GDM1 (cell line): Measurements from ENCODE around the gene STPG2.

Source experiments
- DNase-seq: peaks from one replicate; lab custom pipeline; 2025; lab: John Stamatoyannopoulos, UW

STPG2 gene

DNA sequence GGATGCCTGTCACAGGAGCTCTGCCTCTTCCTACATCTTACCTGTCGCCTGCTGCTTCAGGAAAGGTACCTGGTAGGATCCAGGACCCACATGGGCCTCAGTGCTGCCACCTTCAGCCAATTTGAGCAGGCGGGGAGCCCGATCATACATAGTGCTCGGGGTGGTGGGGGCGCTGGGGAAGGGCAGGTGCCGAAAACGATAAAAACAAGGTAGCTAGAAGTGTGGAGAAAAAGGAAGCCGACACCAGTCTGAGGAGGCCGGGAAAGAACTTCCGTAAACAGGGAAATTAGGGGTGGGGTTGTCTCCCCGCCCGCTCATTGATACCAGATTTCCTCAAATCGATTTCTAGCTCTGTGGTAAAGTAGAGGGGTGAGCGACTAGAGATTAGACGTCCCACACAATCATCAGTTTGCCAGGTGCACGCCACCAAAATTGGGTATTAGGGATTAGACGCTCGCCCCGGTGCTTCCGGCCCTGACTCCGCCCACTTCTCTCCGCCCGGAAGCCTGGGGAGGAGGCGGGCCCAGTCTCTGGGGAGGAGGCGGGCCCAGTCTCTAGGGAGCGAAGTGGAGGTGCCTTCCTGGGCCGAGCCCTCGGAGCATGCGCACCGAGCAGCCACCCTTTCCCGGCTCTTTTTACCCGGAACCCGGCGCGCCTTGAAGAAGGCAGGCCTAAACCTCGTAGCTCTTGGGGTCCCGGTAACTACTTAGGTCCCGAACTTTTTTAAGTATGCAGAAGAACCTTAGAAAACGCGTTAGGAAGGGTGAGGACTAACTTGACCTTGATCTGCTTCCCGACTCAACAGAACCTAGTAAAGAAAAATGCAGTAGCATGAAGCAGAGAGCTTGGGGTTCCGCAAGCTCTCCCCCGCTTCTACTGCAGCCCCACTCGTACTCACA lies at the start of gene STPG2:
STPG2 (minus strand) TSS at position 476 of the 899 bp plus-strand sequence.
- no peak for DNase-seq

DNA sequence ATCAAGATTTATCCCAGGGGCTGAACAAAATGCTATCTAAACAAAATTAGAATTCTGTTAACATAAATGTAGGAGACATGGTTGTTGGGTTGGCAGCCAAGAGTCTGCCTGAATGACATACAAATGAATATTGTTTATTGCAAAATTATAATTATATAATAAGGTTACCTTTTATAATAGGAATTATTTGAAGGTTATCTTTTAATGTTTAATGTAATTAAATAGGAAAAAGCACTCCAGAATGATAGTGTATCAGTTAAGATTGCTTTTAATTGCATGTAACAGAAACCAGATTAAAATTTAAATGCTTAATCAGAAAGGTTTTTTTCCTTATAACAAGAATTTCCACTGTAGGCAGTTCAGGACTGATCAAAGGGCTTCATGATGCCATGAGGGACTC lies 42.0 kb upstream of the STPG2 start:
- DNase-seq: no peak

DNA sequence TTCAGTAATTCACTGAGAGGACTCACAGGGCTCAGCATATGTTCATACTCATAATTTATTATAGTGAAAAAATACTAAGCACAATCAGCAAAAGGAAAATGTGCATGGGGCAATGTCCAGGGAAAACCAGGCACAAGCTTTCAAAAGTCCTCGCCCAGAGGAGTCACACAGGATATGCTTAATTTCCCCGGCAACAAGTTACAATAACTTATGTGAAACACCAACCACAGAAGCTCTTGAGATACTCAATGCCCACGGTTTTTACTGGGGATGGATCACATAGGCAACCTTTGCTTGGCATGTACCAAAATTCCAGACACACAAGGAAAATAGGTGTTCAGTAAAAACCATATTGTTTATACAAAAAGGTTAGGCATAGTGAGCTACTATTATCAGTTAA lies 38.5 kb upstream of the STPG2 start:
- DNase-seq: no peak

DNA sequence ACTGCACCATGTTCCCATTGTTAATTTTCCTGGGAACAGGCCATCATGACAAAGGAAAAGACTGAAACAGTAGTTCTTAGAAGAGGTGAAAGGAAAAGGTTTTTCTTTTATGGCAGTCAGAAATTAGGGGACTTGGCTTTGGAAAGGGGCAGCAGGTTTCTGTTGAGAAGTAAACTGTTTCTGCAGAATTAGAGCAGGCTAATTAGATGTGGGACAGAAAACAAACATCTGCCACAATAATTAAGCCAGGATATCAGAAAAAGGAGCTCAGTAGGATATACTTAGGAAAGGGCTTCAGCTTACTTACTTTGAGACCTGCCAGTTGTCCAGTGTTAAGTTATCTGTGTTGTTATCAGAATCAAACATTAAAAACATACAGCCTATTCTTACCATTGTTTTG lies 36.7 kb upstream of the STPG2 start:
- DNase-seq: no peak

DNA sequence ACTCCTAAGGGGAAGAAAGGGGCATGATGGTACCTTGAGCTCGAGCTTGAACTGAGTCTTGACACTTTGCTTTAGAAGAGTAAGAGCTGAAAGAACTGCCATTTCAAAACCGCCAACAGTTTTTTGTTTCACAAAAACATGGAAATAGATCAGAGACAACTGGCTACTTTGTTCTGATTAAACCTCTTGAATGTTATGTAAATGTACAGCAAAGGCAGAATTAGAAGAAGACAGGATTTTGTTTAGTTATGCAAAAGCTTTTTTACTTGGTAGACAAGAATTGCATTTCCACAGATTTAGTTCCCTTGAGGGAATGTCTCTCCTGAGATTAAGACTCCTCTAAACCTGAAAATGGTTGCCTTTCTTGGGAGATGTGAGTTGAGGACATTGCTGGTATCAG lies 33.3 kb upstream of the STPG2 start:
- no peak for DNase-seq

DNA sequence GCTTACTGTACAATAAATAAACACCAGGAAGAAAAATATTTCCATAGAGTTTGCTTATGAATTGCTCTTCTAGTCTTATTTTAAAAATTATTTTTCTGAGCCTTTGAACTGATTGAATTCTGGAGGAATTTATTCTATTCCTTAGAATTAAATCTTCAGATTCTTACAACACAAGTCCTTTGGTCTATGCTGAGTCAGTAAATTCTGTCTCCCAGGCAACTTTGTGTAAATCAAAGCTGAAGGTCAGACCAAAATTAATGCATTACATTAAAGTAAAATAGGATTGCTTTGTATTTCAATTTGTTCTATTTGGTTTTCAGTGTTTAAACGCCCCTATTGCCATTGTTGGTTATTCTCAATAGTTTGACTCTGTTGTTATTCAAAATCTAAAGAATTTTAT lies 26.8 kb upstream of the STPG2 start:
- no peak for DNase-seq

DNA sequence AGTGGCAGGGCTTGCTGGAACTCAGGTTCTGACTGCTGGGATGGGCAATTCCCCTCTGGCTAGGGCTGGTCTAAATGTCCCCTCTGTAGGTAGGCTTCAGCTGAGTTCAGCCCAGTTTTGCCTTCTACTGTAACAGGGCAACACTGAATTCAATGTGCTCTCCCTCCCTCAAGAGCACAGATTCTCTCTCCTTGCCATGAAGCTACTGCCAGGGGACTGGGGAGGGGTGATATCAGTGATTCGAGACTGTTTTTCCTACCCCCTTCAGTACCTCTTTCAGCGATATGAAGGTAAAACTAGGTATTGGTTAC lies 23.4 kb upstream of the STPG2 start:
- no peak for DNase-seq

DNA sequence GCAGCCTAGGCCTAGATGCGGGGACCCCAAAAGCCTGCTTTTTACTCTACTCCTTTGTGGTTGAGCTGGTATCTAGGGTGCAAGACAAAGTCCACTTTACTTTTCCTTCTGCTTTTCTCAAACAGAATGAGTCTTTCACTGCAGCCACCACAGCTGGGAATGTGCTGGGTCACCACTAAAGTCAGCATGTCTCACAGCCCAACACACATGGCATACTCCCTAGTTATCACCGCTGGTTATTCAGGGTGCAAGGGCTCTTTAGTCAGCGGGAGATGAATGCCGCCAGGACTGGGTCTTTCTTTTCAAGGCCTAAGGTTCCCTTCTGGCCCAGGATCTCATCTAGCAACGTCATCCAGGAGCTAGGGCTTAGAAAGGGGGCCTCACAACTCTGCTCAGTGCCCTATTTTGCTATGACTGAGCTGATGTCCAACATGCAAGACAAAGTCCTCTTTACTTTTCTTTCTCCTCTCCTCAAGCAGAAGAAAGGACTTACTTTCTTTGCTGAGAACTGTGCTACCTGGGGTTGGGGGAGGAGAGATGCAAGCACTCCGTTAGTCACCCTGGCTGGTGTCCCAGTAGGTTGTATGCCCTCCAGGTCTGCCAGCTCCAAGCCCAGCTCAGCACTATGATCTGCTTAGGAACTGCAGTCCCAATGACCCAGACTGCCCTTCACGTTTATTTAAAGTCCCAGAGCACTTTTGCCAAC lies 22.9 kb upstream of the STPG2 start:
- DNase-seq: no peak

DNA sequence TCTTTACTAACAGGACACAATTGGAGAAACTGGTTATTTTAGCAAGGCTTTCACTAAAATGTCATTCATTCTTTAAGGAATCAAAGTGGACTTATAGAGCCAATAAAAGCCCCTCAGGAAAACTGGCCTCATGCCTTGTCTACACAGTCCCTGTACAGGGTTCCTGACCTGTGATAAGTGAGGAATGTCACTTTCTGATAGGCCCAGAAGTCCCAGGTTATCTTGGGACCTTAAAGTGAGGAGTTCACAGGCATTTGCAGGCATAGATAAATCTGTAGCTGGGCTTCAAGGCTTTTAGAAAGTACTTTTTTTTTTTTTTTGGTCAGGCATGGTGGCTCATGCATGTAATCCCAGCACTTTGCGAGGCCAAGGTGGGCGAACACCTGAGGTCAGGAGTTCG lies 19.4 kb upstream of the STPG2 start:
- DNase-seq: no peak

DNA sequence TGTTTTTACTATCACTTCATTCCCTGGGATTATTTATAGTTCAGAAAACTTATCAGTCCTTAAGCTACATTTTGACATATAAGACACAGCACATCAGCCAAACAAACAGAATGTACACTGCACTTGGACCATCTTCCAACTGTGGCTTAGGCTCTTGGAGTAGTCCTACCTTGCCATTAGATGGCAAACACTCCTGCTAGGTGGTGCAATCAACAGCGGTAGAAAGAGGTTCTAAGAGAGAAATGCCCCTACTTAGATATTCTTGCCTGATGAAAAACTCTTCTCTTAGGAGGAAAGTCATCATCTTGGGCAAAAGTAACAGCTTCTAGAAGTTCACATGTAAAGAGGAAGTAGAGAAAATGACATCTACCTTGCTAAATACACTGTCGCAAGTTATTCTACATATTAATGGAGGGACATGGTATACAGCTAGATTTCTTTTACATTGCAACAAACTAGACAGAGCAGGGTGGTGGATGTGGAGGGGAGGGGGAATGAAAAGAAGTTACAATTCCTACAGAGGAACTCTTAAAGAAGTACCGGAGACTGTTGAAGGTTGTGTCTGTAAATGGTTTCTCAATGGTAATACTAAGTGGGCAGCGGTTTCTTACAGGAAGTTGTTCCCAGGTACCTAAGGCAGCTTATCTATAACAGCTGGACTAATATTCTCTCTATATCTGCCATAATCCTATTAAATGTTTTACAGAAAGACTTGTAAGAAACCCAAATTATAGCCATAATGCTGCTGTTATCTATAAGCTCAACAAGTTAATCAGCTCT lies 8.1 kb upstream of the STPG2 start:
- DNase-seq: no peak

DNA sequence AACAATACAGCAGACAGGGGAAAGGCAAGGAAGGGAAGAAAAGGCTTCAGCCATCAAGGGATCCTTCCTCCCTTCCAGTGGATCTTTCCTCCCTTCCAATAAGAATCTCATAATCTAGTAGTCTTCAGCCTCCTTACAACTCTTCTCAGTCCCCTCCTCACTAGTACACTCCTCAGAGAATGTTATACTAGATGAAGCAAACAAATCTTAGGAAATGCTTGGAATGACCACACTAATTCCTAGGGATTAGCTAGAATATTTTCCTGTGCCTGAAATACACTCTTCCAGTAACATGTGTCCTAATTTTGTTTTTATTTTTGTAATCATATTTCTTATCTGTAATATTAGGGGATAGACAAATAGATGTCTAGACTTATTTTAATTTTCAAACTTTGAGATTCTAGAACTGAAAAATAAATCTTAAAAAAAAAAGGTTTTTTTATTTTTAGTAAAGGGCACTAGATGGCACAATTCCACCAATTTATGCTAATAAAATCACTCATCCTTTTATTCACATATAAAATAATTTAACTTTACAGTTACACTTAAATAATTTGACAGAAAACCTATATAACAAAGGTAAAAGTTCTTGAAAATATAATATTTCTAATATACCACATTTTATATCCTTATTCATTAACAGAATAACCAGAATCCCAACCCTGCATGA lies 7.0 kb upstream of the STPG2 start:
- DNase-seq: no peak

DNA sequence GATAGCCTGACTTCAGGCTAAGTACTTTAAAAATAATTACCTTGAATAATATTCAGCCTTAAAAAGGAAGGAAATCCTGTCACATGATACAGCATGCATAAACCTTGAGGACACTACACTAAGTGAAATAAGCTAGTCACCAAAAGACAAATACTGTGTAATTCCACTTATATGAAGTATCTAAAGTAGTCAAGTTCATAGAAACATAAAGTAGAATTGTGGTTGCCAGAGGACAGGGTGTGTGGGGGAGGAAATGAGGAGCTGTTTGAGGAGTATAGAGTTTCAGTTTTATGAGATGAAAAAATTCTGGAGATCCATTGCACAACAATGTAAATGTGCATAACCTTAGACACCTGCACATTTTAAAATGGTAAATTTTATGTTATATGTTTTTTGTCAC lies 5.6 kb upstream of the STPG2 start:
- DNase-seq: no peak

DNA sequence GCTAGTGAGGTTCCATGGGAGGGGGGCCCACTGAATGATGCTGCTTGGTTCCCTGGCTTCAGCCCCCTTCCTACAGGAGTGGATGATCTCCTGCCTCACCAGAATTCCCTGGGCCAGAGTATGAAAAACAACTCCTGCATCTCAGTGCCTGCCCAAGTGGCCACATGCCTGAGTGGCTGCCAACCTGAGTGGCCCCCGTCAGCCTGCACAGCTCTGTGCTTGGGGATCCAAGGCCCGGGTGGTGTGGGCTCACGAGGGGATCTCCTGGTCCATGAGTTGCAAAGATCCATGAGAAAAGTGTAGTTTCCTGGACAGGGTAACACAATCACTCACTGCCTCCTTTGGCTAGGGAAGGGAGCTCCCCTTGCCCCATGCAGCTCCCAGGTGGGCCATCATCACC lies 17.1 kb downstream of the STPG2 start:
- DNase-seq: no peak

DNA sequence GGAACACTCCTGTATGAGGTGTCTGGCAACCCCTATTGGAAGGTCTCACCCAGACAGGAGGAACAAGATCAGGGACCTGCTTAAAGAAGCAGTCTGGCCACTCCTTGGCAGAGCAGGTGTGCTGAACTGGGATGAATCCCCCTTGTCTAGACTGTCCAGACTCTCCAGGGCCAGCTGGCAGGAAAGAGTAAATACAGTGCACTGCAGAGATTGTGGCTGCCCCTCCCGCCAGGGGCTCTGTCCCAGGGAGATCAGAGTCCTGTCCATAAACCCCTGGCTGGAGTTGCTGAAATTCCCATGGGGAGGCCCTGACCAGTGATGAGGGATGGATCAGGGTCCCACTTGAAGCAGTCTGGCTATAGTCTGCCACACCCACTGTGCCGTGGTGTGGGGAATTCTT lies 17.7 kb downstream of the STPG2 start:
- no peak for DNase-seq

DNA sequence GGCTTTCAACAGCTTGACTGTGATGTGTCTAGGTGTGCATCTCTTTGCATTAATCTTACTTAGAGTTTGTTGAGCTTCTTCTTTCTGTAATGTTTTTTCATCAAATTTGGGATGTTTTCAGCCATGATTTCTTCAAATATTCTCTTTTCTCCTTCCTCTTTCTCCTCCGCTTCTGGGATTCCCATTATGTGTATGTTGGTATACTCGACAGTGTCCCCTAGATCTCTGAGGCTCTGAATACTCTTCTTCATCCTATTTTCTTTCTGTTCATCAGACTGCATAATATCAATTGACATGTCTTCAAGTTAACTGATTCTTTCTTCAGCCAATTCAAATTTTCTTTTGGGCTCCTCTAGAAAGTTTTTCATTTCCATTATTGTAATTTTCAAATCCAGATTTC lies 25.9 kb downstream of the STPG2 start:
- no peak for DNase-seq

DNA sequence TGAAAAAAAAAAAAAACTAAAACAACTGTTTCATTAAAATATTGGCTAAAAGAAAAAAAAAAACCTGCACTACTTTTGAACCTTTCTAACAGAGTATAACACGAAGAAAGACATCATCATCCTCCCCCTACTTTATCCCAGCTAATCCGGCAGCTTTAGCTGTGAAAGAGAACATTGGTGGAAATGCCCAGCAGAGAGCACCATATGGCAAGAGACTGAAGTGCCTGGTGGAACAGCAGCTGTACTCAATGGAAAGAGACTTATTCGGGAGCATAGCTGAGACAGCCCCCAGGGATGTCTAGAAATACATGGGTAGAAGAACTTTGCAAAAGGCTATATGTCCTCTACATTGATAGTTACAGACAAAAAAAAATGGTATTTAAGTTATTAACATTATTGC lies 30.3 kb downstream of the STPG2 start:
- no peak for DNase-seq

DNA sequence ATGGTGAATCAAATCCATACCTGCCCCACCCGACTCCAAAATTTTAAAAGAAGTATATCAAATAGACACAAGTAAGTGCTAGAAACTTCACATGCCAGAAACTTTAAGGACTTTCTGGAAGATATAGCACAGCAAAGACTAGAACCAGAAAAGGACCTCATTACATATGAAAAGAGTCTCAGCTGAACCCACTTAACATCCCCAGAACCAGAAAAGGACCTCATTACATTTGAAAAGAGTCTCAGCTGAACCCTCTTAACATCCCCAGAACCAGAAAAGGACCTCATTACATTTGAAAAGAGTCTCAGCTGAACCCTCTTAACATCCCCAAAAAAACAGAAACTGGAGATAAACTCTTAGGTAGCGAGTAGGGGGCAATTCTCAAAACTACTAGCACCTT lies 32.3 kb downstream of the STPG2 start:
- no peak for DNase-seq

DNA sequence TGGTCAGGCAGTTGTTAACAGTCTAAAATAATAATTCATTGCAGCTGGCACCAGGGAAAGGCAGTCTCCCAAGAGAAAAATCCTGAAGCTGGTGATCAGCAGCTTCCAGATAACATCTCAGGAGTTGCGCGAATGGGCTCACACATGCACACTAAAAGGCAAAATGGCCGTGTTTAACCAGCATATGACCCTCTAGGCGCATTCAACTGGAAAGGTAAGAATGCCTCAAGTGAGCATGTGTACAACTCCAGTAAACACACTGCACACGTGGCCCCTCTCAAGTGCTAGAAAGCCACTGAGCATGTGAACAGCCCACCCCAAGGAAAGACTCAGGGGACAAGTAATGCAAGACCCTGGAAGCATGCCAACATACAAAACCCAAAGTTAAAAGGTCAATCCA lies 33.1 kb downstream of the STPG2 start:
- no peak for DNase-seq

DNA sequence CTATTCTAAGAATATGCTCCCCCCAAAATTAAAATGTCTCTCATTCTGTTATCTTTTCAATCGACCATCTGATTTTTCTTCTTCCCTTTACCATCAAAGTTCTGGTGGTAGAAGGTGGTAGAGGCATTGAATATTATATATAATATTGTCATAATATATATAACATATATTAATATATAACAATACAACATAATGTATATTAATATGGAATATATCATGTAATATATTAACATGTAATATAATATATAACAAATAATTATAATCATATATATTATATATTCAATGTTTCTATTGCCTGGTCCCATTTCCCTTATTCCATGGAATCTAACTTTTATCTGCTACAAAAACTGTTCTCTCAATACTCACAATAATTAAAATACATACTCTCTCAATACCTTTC lies 40.6 kb downstream of the STPG2 start:
- no peak for DNase-seq

DNA sequence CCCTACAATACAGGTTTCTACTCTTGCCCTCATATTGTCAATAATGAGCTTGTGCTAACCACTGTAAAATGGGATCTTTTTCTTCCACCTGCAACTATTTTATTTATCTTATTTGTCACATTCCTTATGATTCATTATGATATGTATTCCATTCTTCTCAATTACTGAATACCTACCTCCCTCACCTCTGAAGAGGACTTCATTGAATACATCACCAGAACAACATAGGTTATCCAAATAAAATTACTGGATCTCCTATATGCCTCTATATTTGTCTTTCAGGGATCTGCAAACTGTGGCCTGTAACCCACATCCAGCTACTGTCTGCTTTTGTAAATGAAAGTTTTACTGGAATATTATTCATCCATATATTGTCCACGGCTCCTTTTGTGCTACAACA lies 41.3 kb downstream of the STPG2 start:
- no peak for DNase-seq

DNA sequence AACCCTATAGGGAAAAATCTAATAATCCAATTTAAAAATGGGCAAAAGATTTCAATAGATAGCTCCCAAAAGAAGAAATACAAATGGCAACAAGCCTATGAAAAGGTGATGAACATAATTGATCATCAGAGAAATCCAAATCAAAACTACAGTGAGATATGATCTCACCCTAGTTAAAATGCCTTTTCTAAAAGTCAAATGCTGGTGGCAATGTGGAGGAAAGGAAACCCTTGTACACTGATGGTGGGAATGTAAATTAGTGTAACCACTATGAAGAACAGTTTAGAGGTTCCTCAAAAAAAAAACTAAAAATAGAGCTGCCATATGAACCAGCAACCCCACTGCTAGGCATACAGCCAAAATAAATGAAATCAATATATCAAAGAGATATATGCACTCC lies 44.5 kb downstream of the STPG2 start:
- no peak for DNase-seq

DNA sequence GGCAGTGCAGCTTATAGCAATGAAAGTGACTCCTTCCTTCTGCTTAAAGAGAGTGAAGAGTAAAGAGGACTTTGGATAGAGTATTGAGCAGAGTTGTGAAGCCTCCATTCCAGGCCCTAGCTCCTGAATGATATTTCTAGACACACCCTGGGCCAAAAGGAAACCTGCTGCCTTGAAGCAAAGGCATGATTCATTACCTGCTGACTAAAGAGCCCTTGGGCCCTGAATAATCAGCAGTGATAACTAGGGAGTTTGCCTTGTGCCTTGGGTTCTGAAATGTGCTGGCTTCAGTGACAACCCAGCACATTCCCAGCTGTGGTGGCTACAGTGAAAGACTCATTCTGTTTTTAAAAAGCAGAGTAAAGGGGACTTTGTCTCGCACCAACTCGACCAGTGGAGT lies 49.2 kb downstream of the STPG2 start:
- no peak for DNase-seq

DNA sequence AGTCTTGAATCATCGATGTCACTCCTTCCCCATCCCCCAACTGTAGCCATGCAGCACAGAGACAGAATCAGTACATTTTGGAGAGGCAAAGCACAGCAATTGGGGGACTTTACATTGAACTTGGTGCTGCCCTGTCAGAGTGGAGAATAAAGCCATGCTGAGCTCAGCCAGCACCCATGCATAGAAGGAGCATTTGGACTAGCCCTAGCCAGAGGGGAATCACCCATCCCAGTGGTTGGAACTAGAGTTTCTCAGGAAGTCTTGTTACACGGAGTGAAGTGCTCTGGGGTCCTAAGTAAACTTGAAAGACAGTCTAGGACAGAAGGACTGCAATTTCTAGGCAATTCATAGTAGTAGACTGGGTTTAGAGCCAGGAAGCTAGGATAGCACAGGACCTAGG lies 49.6 kb downstream of the STPG2 start:
- DNase-seq: no peak
